ENCODE data around the gene ASB2.

The ASB2 gene

GRCh38 chr14:93898081-93898611, 78.2 kb downstream of the ASB2 start:
- DNase-seq = no peak

GRCh38 chr14:93897476-93897845, 78.9 kb downstream of the ASB2 start:
- no peak for DNase-seq

DNA sequence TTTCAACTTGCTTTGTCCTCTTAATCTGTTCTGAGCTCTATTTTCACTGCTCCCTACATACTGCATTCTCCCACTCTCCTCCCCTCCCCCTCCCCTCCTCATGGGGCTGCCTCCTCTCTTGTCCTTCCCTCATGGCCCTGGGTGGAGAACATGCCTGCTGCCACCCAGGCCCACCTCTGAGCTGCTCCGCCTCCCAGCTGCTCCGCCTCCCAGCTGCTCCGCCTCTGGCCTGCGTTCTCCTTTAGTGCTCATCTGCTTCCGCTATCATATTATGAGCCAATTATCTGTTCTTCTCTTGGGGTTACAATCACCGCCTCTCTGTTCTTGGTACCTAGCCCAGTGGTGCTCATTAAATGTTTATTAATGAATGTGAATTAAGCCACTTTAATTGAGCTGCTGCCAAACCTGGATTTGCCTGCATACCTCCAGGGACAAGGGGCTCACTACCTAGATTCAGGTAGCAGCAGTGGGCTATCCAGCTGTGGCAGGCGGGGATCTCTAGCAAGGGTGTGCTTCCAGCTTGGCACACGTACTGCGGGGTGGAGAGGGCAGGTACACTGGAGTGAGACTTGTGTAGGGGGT, 81.3 kb downstream of the ASB2 start:
- no peak for DNase-seq

DNA sequence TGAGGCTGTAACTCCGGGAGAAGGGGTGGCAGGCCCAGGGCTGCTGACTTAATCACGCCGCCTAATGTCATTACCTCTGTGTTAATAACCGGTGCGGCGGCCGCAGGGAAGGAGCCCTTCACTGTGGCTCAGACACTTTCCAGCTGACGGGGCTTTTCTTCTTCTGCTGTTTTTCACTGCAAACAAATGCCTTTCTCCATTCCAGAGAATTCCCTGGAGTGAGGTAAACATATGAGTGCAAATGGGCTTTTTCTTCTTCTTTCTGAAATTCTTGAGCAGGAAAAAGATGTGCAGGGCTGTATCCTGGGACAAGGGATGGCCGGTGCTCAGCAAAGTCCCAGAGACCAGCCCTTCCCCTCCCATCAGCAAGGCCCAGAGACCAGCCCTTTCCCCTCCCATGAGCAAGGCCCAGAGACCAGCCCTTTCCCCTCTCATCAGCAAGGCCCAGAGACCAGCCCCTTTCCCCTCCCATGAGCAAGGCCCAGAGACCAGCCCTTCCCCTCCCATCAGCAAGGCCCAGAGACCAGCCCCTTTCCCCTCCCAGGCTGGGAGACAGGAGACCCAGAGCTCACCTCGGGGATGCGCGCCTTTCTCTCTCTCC, 82.6 kb downstream of the ASB2 start:
- DNase-seq = no peak

DNA sequence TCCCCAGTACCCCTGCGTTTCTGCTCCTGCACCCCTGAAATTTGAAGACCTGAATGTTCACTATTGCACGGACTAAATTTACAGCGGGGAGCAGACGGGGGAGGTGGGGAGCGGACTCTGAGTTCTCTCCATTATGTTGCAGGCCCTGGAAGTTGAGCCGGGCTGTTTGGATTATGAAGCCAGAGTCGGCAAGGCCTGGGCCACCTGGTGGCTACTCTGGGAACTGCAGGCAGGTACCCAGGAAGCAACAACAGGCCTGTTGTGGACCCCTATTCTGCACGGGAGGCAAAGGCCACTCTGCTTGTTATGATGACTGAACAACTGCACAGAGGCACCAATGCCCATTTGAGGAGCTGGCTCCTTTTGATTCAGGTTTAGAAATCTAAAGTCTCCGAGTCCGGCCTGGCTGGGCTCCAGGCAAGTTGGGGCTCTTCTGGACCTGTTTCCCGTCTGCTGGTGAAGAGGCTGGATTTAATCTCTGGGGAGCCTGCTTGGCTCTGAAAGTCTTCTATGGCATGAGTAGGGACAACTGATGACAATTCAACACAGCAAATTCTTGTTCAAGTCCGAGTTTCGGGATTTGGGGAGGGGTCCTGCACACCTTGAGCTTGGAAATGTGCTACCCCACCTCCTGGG, 83.3 kb downstream of the ASB2 start:
- DNase-seq = peak; percentile 88

- DNase-seq = no peak
Observed at GRCh38 chr14:93892505-93892839, 83.9 kb downstream of the ASB2 start.

DNA sequence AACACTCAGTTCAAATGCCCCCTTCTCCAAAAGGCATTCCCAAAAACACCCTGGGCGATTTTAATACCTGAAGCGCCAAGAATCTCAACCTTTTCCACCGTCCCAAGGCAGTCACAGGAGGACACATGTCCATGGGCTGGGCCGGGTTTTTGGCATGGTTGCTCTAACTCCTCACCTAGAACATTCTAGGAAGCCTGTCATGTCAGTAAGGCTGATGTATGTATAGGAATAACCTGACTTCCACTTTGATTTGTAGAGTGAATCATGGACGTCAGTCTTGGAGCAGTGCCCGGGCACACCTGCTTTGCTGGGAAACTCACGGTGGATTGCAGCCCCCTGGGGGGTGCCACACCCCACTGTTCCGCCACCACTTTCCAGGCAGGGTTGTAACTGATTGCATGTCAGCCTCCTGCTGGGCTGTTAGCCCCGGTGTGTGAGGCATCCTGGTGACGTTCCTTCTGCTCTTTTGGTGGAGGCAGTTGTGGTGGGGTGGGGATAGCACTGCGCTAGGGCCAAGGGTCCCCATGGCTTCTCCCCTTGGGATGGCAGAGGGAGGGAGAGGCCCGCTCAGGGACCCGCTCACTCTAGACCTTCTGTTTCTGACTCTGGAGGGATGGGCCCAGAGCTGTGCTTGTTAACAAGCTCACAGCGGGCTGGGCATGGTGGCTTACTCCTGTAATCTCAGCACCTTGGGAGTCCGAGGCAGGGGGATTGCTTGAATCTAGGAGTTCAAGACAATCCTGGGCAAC, 84.4 kb downstream of the ASB2 start:
- no peak for DNase-seq

- DNase-seq = no peak
Observed at GRCh38 chr14:93889739-93890483, 86.5 kb downstream of the ASB2 start.

DNA sequence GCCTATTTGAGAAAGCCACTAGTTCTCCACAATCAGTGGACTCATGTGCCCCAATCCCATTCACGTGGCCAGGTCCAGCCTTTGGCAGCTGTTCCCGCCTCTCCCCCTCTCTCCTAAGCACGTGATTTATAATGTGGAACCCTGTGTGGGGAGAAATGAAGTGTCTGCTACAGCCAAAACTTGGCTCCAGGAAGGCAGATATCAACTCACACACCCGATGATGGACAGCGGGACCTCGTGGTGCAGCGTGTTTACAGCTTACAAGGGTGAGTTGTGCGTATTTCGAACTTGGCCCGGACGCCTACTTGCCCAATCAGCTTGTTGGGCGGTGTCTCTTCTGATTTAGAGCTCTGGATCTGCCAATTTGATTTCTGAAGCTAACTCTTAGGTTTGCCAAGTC, 87.4 kb downstream of the ASB2 start:
- DNase-seq = no peak

GRCh38 chr14:93884950-93885349, 91.4 kb downstream of the ASB2 start:
- DNase-seq = peak; percentile 4
